ENCODE measurements around the gene COA1. TPM values are rescaled to one million over a fixed set of nuclear protein-coding genes. Genes with fewer than 3 reads are reported as not detected.

COA1 gene
- total RNA-seq, 2 donors from 2014 or later = 47.9 to 57.5 TPM

- intact Hi-C loops (cut with DNase I) = no loop called here
- TF ChIP-seq, protein P1, sequence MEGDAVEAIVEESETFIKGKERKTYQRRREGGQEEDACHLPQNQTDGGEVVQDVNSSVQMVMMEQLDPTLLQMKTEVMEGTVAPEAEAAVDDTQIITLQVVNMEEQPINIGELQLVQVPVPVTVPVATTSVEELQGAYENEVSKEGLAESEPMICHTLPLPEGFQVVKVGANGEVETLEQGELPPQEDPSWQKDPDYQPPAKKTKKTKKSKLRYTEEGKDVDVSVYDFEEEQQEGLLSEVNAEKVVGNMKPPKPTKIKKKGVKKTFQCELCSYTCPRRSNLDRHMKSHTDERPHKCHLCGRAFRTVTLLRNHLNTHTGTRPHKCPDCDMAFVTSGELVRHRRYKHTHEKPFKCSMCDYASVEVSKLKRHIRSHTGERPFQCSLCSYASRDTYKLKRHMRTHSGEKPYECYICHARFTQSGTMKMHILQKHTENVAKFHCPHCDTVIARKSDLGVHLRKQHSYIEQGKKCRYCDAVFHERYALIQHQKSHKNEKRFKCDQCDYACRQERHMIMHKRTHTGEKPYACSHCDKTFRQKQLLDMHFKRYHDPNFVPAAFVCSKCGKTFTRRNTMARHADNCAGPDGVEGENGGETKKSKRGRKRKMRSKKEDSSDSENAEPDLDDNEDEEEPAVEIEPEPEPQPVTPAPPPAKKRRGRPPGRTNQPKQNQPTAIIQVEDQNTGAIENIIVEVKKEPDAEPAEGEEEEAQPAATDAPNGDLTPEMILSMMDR (IDR thresholded peaks at IDR 0.05) = no peak
- TF ChIP-seq POLR2AphosphoS5 (IDR thresholded peaks at IDR 0.05) (no peak), POLR2A (IDR thresholded peaks at IDR 0.05) (no peak)
Measured at GRCh38 chr7:43619213-43620012, 109.9 kb downstream of the COA1 start.

GRCh38 chr7:43618073-43618472, 111.2 kb downstream of the COA1 start:
- Histone ChIP-seq H3K27me3 (replicated peaks; ENCODE audit: insufficient read depth) (no peaks in the 10 kb centered on the region), H3K9me3 (no peaks in the 10 kb centered on the region), H3K36me3 (no peaks in the 10 kb centered on the region), H3K27ac (no peak overlapping the region), H3K4me3 (no peak overlapping the region), H3K4me1 (replicated peaks) (no peaks in the 10 kb centered on the region)
- 48% methylated on average over 4 of the region's 4 CpGs for WGBS
- TF ChIP-seq, protein P1 (IDR thresholded peaks at IDR 0.05) = no peak
- TF ChIP-seq POLR2A (IDR thresholded peaks at IDR 0.05) = no peak
- no peak for TF ChIP-seq POLR2AphosphoS5 (IDR thresholded peaks at IDR 0.05)
- no peak for DNase-seq (ENCODE audit: low spot score)
- intact Hi-C loops (cut with DNase I) = no loop called here

More at GRCh38 chr7:43619213-43620012, 109.9 kb downstream of the COA1 start:
- WGBS = 72% methylated on average over 4 of the region's 4 CpGs
- H3K4me1 ChIP-seq (replicated peaks) = no peaks in the 10 kb centered on the region
- no peaks in the 10 kb centered on the region for H3K36me3 ChIP-seq
- H3K4me3 ChIP-seq = no peak overlapping the region
- no peak overlapping the region for H3K27ac ChIP-seq
- no peaks in the 10 kb centered on the region for H3K27me3 ChIP-seq (replicated peaks; ENCODE audit: insufficient read depth)
- H3K9me3 ChIP-seq = no peaks in the 10 kb centered on the region
- no peak for DNase-seq (ENCODE audit: low spot score)

- TF ChIP-seq, protein P1 (IDR thresholded peaks at IDR 0.05) = no peak
- TF ChIP-seq POLR2A (IDR thresholded peaks at IDR 0.05) = no peak
- no peak for TF ChIP-seq POLR2AphosphoS5 (IDR thresholded peaks at IDR 0.05)
- 98% methylated on average over 4 of the region's 4 CpGs for WGBS
- DNase-seq (ENCODE audit: low spot score) = no peak
- intact Hi-C loops (cut with DNase I) = no loop called here
- no peak overlapping the region for H3K27ac ChIP-seq
- no peaks in the 10 kb centered on the region for H3K27me3 ChIP-seq (replicated peaks; ENCODE audit: insufficient read depth)
- no peaks in the 10 kb centered on the region for H3K4me1 ChIP-seq (replicated peaks)
- no peak overlapping the region for H3K4me3 ChIP-seq
- H3K36me3 ChIP-seq = no peaks in the 10 kb centered on the region
- H3K9me3 ChIP-seq = no peaks in the 10 kb centered on the region
Measured at GRCh38 chr7:43616977-43617376, 112.3 kb downstream of the COA1 start.

GRCh38 chr7:43615558-43616145, 113.7 kb downstream of the COA1 start:
- DNase-seq (ENCODE audit: low spot score) = no peak
- no peaks in the 10 kb centered on the region for H3K36me3 ChIP-seq
- H3K4me1 ChIP-seq (replicated peaks) = no peaks in the 10 kb centered on the region
- no peaks in the 10 kb centered on the region for H3K9me3 ChIP-seq
- H3K27me3 ChIP-seq (replicated peaks; ENCODE audit: insufficient read depth) = no peaks in the 10 kb centered on the region
- intact Hi-C loops (cut with DNase I) = no loop called here
- H3K27ac ChIP-seq = no peak overlapping the region
- no peak overlapping the region for H3K4me3 ChIP-seq
- TF ChIP-seq, protein P1 (IDR thresholded peaks at IDR 0.05) = no peak
- TF ChIP-seq POLR2A (IDR thresholded peaks at IDR 0.05) (no peak), POLR2AphosphoS5 (IDR thresholded peaks at IDR 0.05) (no peak)
- 87% methylated on average over 7 of the region's 7 CpGs for WGBS

All from prostate gland (tissue), 2 donors.